NB4 (cell line): ENCODE data around the gene MZF1.

Experiments
- DNase-seq: peaks from one replicate; pipeline ENCODE4 v3.0.0; 2010; ENCODE audit warnings: low read depth
- H3K4me3 ChIP-seq: one replicate; pipeline ENCODE4 v1.5.1; 2011; ENCODE audit warnings: mild to moderate bottlenecking, low read depth, low read length, moderate library complexity
- MYC ChIP-seq: IDR thresholded peaks from 2 replicates; pipeline ENCODE4 v1.6.1; 2011; ENCODE audit warnings: low read depth, low read length
- POLR2A ChIP-seq: IDR thresholded peaks from 2 replicates; pipeline ENCODE4 v1.6.1; 2011; ENCODE audit warnings: mild to moderate bottlenecking; ENCODE audit not compliant: insufficient read length; ENCODE audit errors: extremely low read depth
- TF ChIP-seq, protein P1 (sequence below): IDR thresholded peaks from 2 replicates; pipeline ENCODE4 v1.6.1; 2011; ENCODE audit warnings: low read depth, low read length
- TF ChIP-seq, protein P2 (sequence below): IDR thresholded peaks from one replicate; pipeline ENCODE4 v1.5.1; 2012; ENCODE audit warnings: low read depth, low read length

Gene MZF1

DNA sequence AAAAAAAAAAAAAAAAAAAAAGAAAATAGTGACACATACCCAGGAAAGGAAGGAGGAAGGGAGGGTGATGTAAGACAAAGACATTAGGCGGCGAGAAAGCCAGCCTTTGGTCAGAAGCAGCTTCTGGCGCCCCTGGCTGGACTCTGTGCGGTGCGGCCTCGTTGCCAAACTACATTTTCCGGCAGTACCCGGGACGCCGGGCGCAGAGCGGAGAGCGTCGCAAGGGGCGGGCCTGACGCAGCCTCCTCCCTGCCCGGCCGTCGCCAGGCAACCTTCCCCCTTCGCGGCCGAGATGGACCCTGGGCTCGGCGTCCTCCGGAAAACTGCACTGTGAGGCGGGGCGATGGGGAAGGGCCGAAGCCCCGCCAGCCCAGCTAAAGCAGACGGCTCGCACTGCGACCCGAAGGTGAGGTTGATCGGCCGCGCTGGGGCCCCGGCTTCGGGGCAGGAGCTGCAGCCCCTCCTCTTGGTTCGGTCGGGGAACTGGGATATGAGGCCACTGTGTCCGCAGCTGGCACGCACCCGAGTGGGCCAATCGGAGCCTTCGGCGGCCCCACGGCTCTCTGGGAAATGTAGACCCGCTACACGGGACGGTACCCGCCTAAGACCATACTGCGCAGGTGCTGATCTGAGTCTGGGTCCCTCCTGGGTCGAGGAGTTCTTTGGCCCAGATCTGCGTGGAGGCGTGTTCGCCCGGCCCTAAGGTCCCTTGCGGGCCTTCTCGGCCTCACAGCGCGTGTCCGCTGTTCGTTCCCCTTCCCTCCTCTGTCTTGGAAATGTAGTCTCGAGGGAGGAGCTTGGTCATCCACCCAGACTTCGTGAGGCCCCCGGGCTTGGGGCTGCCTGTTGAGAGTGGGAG lies 2.3 kb upstream of the MZF1 start:
- peak; percentile 93 for DNase-seq
- peak overlapping the region; percentile 79 for H3K4me3 ChIP-seq
- TF ChIP-seq, protein P1, sequence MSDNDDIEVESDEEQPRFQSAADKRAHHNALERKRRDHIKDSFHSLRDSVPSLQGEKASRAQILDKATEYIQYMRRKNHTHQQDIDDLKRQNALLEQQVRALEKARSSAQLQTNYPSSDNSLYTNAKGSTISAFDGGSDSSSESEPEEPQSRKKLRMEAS = peak; percentile 39; the same call in 1 of the 2 replicates
- TF ChIP-seq POLR2A = peak; percentile 58
- no peak; the same call in 1 of the 2 replicates for TF ChIP-seq MYC

DNA sequence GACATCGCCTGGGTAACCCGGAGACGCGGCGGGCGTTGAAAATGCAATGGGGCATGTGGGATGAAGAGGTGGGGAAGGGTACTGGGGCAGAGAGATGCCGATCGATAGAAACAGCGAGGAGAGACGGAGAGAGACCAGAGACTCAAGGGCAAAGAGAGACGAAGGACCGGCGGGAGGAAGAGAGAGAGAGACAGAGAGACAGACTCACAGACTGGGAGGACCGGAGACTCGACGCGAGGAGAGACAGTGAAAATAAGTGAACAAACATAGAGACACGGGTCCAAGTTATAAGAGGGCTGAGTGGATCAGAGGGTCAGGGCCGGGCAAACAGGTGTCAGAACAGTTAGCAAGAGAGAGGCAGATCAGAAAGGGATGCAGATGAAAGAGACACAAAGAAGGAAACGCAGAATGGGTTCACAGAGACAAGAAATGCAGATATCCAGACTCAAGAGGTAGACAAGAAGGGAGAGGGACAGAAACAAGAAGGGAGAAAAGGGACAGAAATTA lies 576 bp upstream of the MZF1 start:
- TF ChIP-seq, protein P2, sequence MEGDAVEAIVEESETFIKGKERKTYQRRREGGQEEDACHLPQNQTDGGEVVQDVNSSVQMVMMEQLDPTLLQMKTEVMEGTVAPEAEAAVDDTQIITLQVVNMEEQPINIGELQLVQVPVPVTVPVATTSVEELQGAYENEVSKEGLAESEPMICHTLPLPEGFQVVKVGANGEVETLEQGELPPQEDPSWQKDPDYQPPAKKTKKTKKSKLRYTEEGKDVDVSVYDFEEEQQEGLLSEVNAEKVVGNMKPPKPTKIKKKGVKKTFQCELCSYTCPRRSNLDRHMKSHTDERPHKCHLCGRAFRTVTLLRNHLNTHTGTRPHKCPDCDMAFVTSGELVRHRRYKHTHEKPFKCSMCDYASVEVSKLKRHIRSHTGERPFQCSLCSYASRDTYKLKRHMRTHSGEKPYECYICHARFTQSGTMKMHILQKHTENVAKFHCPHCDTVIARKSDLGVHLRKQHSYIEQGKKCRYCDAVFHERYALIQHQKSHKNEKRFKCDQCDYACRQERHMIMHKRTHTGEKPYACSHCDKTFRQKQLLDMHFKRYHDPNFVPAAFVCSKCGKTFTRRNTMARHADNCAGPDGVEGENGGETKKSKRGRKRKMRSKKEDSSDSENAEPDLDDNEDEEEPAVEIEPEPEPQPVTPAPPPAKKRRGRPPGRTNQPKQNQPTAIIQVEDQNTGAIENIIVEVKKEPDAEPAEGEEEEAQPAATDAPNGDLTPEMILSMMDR = no peak
- TF ChIP-seq POLR2A (no peak), MYC (no peak)
- TF ChIP-seq, protein P1 = no peak
- DNase-seq = no peak
- H3K4me3 ChIP-seq = peak overlapping the region; percentile 75

DNA sequence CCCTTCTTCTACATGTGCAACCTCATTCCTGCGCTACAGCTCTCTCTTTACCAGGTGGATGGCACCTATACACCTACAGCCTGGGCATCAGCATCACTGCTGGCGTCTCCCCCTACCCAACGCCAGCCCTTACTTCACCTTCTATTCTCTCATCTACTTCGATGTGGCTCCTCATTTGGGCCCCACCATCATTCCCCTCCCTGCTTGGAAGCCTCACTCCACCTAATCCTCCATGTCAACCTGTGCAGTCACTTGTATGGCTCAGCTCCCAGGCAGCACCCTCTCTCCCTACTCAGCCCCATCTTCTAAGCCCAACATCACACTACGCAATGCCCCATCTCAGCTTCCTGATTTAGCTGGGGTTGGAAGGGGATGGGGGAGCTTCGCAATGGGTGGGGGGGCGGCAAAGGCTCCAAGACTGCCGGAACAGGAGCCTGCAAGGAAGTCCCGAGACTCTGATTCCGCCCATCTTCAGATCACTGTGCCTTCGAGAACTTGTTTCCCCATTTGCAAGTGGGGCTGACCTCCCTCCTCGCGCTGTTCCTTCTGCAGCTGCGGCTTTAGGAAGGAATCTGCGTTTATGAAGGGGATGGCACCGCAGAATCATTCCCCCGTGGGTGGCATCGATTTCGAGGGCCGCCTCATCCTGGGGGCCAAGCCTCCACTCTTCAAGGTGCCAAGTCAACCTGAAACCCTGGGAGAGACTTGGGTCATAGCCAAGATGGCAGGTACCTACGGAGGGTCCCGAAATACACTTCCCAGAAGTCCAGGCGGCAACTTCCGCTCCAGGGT lies 913 bp downstream of the MZF1 start:
- H3K4me3 ChIP-seq = peak overlapping the region; percentile 75
- TF ChIP-seq MYC = no peak
- peak; percentile 25 for TF ChIP-seq POLR2A

DNA sequence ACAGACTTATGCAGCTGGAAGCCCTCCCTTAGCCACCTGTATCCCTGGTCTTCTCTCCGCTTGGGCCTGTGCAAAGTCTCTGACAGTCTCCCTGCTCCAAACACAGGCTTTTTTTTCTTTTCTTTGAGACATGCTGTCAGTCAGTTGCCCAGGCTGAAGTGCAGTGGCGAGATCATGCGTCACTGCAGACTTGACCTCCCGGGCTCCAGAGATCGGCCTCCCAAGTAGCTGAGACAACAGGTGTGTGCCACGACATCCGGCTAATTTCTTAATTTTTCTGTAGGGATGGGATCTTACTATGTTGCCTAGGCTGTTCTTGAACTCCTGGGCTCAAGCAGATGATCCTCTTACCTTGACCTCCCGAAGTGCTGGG lies 1.6 kb downstream of the MZF1 start:
- TF ChIP-seq, protein P1 = no peak
- no peak for TF ChIP-seq POLR2A
- TF ChIP-seq, protein P2 = no peak
- H3K4me3 ChIP-seq = peak overlapping the region; percentile 75
- no peak for DNase-seq

More for the DNA sequence above, 913 bp downstream of the MZF1 start:
- DNase-seq = no peak

DNA sequence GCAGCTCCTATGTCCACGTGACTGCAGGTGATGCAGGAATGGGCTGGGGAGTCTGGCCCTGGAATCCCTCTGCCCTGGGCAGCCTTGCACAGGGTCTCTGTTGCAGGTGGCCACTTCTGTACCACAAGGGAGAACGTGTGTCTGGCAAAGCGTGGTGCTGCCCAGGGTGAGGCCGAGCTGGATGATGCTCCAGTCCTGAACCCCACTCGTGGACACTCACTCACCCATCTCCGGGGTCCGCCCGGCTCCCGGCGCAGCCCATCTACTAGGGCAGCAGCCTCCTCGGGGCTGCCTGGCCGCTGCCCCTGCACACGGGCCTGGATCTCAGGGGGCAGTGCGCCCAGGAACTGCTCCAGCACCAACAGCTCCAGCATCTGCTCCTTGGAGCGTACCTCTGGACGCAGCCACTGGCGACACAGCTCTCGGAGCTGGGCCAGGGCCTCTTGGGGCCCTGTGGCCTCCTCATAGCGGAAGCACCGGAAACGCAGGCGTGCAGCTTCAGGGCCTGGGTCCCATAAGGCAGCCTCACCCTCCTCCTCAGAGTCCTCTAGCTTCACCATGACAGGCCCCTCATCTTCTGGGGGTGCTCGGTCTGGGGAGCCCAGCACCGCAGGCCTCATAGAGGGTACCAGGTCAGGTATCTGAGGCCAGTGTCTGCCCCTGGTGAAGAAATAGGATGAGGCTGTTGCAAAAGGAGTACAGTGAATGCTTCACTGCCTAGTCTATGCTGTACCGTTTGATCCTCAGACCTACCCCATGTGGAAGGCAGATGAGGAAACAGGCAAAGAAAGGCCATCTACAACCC lies 2.2 kb downstream of the MZF1 start:
- peak overlapping the region; percentile 75 for H3K4me3 ChIP-seq
- TF ChIP-seq, protein P1 = no peak
- TF ChIP-seq POLR2A (no peak), MYC (no peak; the same call in 1 of the 2 replicates)
- TF ChIP-seq, protein P2 = no peak
- DNase-seq = peak; percentile 75

DNA sequence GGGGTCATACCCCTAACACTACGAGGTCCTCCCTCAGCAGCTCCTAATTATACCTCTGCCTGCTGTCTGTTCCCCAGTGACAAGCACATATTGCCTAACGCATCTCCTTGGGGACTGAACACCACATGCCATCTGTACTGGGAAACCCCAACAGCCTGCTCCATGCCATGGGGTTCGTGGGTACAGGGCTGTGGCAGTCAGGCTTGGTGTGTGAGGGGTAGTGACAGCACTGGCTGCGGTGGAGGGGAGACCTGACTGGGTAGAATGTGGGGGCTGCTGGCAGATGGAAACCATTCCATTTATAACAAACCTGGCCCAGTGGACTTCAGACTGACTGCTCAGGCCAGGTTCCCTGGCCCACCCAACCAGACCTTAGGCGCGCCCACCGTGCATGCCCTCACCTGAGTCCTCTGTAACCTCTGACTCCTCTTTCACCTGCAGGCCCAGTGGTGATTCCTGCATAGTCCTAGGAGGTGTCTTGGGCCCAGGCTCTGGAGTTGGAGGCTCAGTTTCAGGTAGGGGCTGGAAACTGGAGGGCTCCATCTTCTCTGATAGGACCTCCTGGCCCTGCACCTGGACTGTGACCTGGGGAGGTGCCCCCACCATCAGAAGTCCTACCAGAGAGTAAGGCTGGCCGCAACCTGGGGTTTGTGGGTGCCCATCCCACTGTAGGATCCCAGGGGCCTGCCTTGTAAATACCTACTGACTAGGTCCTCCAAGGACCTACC lies 3.0 kb downstream of the MZF1 start:
- peak; percentile 79 for DNase-seq
- TF ChIP-seq, protein P2 = no peak
- TF ChIP-seq, protein P1 = peak; percentile 17; the same call in 1 of the 2 replicates
- TF ChIP-seq MYC (peak; percentile 52; the same call in 1 of the 2 replicates), POLR2A (no peak)
- H3K4me3 ChIP-seq = peak overlapping the region; percentile 37
